Trophoblast cell (in vitro differentiated cells and primary cell): ENCODE results near the gene CTBP2.

Source experiments
- DNase-seq, 2 donors: peaks; one replicate each; pipeline ENCODE4 v3.0.0-alpha.2; 2016
- H2AFZ ChIP-seq: 2 replicates; pipeline ENCODE4 v1.6.1; 2013; ENCODE audit warnings: low read length, moderate library complexity, mild to moderate bottlenecking; ENCODE audit not compliant: insufficient read depth, poor library complexity
- H2AK5ac ChIP-seq: 2 replicates; pipeline ENCODE4 v1.6.1; 2013; ENCODE audit warnings: mild to moderate bottlenecking, low read length
- H2BK120ac ChIP-seq: 2 replicates; pipeline ENCODE4 v1.6.1; 2013; ENCODE audit warnings: low read length, mild to moderate bottlenecking, moderate library complexity; ENCODE audit not compliant: insufficient read depth, poor library complexity
- H2BK12ac ChIP-seq: 2 replicates; pipeline ENCODE4 v1.6.1; 2013; ENCODE audit warnings: mild to moderate bottlenecking, low read length, moderate library complexity
- H2BK5ac ChIP-seq: 2 replicates; pipeline ENCODE4 v1.6.1; 2013; ENCODE audit warnings: low read length, low read depth, moderate library complexity, mild to moderate bottlenecking; ENCODE audit not compliant: poor library complexity
- H3K14ac ChIP-seq: 2 replicates; pipeline ENCODE4 v1.6.1; 2013; ENCODE audit warnings: mild to moderate bottlenecking, low read length
- H3K18ac ChIP-seq: 2 replicates; pipeline ENCODE4 v1.6.1; 2013; ENCODE audit warnings: mild to moderate bottlenecking, low read length
- H3K23ac ChIP-seq: 2 replicates; pipeline ENCODE4 v1.6.1; 2013; ENCODE audit warnings: low read length
- H3K27ac ChIP-seq: 2 replicates; pipeline ENCODE4 v1.5.1; 2013; ENCODE audit warnings: low read depth, mild to moderate bottlenecking, inconsistent platforms, low read length, moderate library complexity
- H3K27me3 ChIP-seq: 2 replicates; pipeline ENCODE4 v1.6.1; 2013; ENCODE audit warnings: inconsistent platforms, mild to moderate bottlenecking, low read length, moderate library complexity; ENCODE audit not compliant: insufficient read depth
- H3K36me3 ChIP-seq, 2 experiments: 1 replicate in 1 of 2; 2 replicates in 1 of 2; pipeline ENCODE4 v1.6.1; 2013; ENCODE audit warnings: low read length in 2 of 2, mild to moderate bottlenecking in 2 of 2, moderate library complexity in 1 of 2; ENCODE audit not compliant: insufficient read depth in 2 of 2, control insufficient read depth in 1 of 2
- H3K4ac ChIP-seq: 2 replicates; pipeline ENCODE4 v1.6.1; 2013; ENCODE audit warnings: low read depth, mild to moderate bottlenecking, low read length, moderate library complexity
- H3K4me1 ChIP-seq, 2 experiments: 1 replicate in 1 of 2; 2 replicates in 1 of 2; pipeline ENCODE4 v1.6.1; 2013; ENCODE audit warnings: low read length in 2 of 2, mild to moderate bottlenecking in 2 of 2, moderate library complexity in 1 of 2; ENCODE audit not compliant: insufficient read depth in 2 of 2, control insufficient read depth in 1 of 2
- H3K4me2 ChIP-seq: 2 replicates; pipeline ENCODE4 v1.6.1; 2013; ENCODE audit warnings: inconsistent platforms, mild to moderate bottlenecking, low read length, moderate library complexity
- H3K4me3 ChIP-seq: 2 replicates; pipeline ENCODE4 v1.5.1; 2013; ENCODE audit warnings: mild to moderate bottlenecking, low read depth, low read length, inconsistent platforms
- H3K79me1 ChIP-seq: one replicate; pipeline ENCODE4 v1.6.1; 2013; ENCODE audit warnings: low read length
- H3K79me2 ChIP-seq: 2 replicates; pipeline ENCODE4 v1.6.1; 2013; ENCODE audit warnings: low read length, mild to moderate bottlenecking; ENCODE audit not compliant: control insufficient read depth, insufficient read depth, poor library complexity
- H3K9ac ChIP-seq: 2 replicates; pipeline ENCODE4 v1.6.1; 2013; ENCODE audit warnings: mild to moderate bottlenecking, low read length
- H3K9me3 ChIP-seq: 2 replicates; pipeline ENCODE4 v1.6.1; 2013; ENCODE audit warnings: low read depth, mild to moderate bottlenecking, control low read depth, inconsistent platforms, low read length; ENCODE audit not compliant: insufficient read depth
- H4K12ac ChIP-seq: 2 replicates; pipeline ENCODE4 v1.6.1; 2013; ENCODE audit warnings: low read depth, mild to moderate bottlenecking, low read length, moderate library complexity
- H4K8ac ChIP-seq: 2 replicates; pipeline ENCODE4 v1.6.1; 2013; ENCODE audit warnings: low read depth, mild to moderate bottlenecking, low read length, moderate library complexity
- H4K91ac ChIP-seq: one replicate; pipeline ENCODE4 v1.6.1; 2013; ENCODE audit warnings: low read depth, mild to moderate bottlenecking, low read length, moderate library complexity
- WGBS: extraction: QIAGEN DNeasy Blood & Tissue Kit; methylation state at CpG from one replicate; pipeline ENCODE4 v1.1.7; 2013; ENCODE audit warnings: missing lambda C conversion rate; ENCODE audit not compliant: insufficient read length, insufficient coverage; ENCODE audit errors: extremely low coverage; 5-methylcytosine and 5-hydroxymethylcytosine counted together

CTBP2 gene

DNA sequence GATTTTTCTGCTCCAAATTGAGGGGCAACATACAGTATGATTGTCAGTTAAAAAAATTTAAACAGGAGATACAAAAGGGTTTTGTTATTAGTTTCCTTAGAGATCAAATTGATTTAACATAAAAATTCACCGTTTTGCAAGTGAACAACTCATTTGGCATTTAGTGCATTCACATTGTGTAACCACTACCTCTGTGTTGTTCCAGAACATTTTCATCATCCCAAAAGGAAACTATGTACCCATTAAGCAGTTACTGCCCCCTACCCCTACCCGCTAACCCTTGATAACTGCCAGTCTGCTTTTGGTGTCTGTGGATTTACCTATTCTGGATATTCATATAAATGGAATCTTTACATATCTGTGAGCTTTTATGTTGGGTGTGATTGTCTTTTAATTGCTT, 215.4 kb downstream of the CTBP2 start:
- WGBS, result no CpG with 5 or more reads among the region's 2 CpGs
- H3K18ac ChIP-seq, result no peak overlapping the region
- no peak overlapping the region for H3K27ac ChIP-seq
- H3K79me1 ChIP-seq, result no peaks in the 10 kb centered on the region
- H2BK5ac ChIP-seq, result no peak overlapping the region
- no peak overlapping the region for H2AK5ac ChIP-seq
- H3K9ac ChIP-seq, result no peak overlapping the region
- H3K4ac ChIP-seq, result no peak overlapping the region
- H3K4me1 ChIP-seq, result no peaks in the 10 kb centered on the region
- H3K9me3 ChIP-seq, result no peaks in the 10 kb centered on the region
- no peak overlapping the region for H4K8ac ChIP-seq
- no peak overlapping the region for H4K12ac ChIP-seq
- no peak overlapping the region for H2BK120ac ChIP-seq
- no peak overlapping the region for H2BK12ac ChIP-seq
- peak; percentile 14 to 72 for DNase-seq
- no peak overlapping the region for H3K23ac ChIP-seq
- no peaks in the 10 kb centered on the region for H3K27me3 ChIP-seq
- no peak overlapping the region for H3K14ac ChIP-seq
- peaks cover 7 to 10% of the 10 kb centered on the region in 2 experiments for H3K36me3 ChIP-seq
- H3K4me3 ChIP-seq, result no peak overlapping the region
- no peak overlapping the region for H4K91ac ChIP-seq
- H3K79me2 ChIP-seq, result peaks cover 4% of the 10 kb centered on the region
- no peak overlapping the region for H3K4me2 ChIP-seq
- H2AFZ ChIP-seq, result no peak overlapping the region

DNA sequence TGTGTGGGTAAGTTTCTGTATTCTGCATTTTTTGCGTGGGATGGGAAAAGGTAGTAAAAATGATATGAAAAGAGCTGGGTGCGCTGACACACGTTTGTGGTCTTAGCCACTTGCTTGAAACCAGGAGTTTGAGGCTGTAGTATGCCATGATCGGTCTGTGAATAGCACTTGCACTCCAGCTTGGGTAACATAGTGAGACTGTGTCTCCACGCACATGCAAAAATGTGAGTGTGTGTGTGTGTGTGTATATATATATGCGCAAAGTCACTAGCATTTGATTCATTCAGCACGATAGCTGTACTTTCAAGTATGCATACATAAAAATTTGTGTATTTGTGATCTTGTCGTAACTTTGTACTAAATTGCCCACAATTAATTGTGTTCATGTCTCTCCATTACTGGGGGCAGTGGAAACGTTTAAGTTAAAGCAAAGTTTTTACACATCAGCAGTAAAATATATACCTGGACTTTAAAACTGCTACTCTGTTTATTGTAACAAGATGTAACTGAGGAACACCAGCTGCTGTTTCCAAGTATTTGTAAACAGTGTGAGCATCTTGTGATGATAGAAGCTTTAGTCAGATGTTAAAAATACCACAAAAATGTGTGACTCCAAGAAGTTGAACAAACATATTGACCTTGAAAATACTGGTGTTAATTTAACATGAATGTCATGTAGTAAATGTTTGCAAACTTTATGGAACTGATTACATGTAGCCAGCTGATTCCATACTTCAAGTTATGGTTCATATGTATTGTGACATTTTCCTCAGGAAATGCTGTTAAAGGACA, 216.9 kb downstream of the CTBP2 start:
- Histone ChIP-seq H2BK120ac (no peak overlapping the region), H3K14ac (no peak overlapping the region), H3K4me1 (no peaks in the 10 kb centered on the region), H3K36me3 (peaks cover 5 to 10% of the 10 kb centered on the region in 2 experiments), H4K12ac (no peak overlapping the region), H2AFZ (no peak overlapping the region), H4K8ac (no peak overlapping the region), H3K4me2 (no peak overlapping the region), H2AK5ac (no peak overlapping the region), H3K9me3 (no peaks in the 10 kb centered on the region), H3K18ac (no peak overlapping the region), H2BK12ac (no peak overlapping the region), H3K27me3 (no peaks in the 10 kb centered on the region), H3K79me2 (peaks cover 4% of the 10 kb centered on the region), H3K79me1 (no peaks in the 10 kb centered on the region), H3K4ac (no peak overlapping the region), H2BK5ac (no peak overlapping the region), H3K4me3 (no peak overlapping the region), H3K27ac (no peak overlapping the region), H3K9ac (no peak overlapping the region), H4K91ac (no peak overlapping the region), H3K23ac (no peak overlapping the region)
- DNase-seq, result no peak
- WGBS, result no CpG with 5 or more reads among the region's 9 CpGs

DNA sequence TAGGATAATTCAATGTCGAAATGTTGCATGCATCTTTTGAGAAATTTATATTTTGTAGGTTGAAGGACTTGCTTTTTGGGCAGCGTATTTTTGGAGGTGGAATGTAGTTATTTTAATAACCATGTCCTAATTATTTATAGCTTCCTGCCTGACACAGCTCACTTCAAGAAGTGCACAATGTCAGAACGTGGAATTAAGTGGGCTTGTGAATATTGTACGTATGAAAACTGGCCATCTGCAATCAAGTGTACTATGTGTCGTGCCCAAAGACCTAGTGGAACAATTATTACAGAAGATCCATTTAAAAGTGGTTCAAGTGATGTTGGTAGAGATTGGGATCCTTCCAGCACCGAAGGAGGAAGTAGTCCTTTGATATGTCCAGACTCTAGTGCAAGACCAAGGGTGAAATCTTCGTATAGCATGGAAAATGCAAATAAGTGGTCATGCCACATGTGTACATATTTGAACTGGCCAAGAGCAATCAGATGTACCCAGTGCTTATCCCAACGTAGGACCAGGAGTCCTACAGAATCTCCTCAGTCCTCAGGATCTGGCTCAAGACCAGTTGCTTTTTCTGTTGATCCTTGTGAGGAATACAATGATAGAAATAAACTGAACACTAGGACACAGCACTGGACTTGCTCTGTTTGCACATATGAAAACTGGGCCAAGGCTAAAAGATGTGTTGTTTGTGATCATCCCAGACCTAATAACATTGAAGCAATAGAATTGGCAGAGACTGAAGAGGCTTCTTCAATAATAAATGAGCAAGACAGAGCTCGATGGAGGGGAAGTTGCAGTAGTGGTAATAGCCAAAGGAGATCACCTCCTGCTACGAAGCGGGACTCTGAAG, 217.8 kb downstream of the CTBP2 start:
- H2BK12ac ChIP-seq, result no peak overlapping the region
- H3K27ac ChIP-seq, result no peak overlapping the region
- H3K36me3 ChIP-seq, result peaks cover 5 to 10% of the 10 kb centered on the region in 2 experiments
- no peak overlapping the region for H3K9ac ChIP-seq
- no peak overlapping the region for H4K12ac ChIP-seq
- H3K23ac ChIP-seq, result no peak overlapping the region
- no peaks in the 10 kb centered on the region for H3K9me3 ChIP-seq
- no peak overlapping the region for H3K4me3 ChIP-seq
- H2BK5ac ChIP-seq, result no peak overlapping the region
- no peak overlapping the region for H3K18ac ChIP-seq
- H3K79me2 ChIP-seq, result peaks cover 4% of the 10 kb centered on the region
- WGBS, result 100% methylated on average over 1 of the region's 11 CpGs
- no peak for DNase-seq
- no peaks in the 10 kb centered on the region for H3K79me1 ChIP-seq
- no peak overlapping the region for H4K91ac ChIP-seq
- no peak overlapping the region for H3K4me2 ChIP-seq
- no peak overlapping the region for H4K8ac ChIP-seq
- H3K4ac ChIP-seq, result no peak overlapping the region
- no peak overlapping the region for H2BK120ac ChIP-seq
- no peak overlapping the region for H3K14ac ChIP-seq
- H2AFZ ChIP-seq, result no peak overlapping the region
- H2AK5ac ChIP-seq, result no peak overlapping the region
- H3K27me3 ChIP-seq, result no peaks in the 10 kb centered on the region
- H3K4me1 ChIP-seq, result no peaks in the 10 kb centered on the region

DNA sequence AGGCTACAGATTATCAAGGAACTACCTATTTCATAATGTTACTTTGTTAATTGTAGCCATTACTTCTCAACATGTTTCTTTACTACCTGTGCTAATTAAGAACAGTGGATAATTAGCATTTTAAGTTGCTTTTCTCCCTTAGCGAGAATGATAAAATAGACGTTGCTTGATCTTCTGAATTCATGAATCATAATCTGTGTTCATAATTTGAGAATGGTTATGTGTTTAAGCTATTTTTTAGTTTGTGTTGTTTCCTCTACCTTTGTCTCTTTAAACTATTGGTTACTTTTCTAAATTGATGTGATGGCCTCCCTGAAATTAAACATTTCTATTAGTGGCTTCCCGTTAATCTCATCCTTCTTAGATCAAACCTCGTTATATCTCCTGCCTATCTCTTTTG, 218.5 kb downstream of the CTBP2 start, which contains the start of gene ZRANB1:
TSS of gene ZRANB1 (plus strand) at position 301 of the 400 bp plus-strand sequence. CDS start 371 bp downstream, outside the sequence.
- no peak within 1 kb of the TSS for H2BK12ac ChIP-seq
- H3K18ac ChIP-seq, result no peak within 1 kb of the TSS
- no peak within 1 kb of the TSS for H2AFZ ChIP-seq
- H3K23ac ChIP-seq, result no peak within 1 kb of the TSS
- no peaks in the 10 kb centered on the region for H3K9me3 ChIP-seq
- peaks cover 5 to 10% of the 10 kb centered on the region in 2 experiments for H3K36me3 ChIP-seq
- H3K4me1 ChIP-seq, result no peaks in the 10 kb centered on the region
- H2BK120ac ChIP-seq, result no peak within 1 kb of the TSS
- no peak within 1 kb of the TSS for H4K8ac ChIP-seq
- H3K4me3 ChIP-seq, result no peak within 1 kb of the TSS
- peaks cover 6% of the 10 kb centered on the region for H3K79me2 ChIP-seq
- no peak within 1 kb of the TSS for H3K14ac ChIP-seq
- no peak within 1 kb of the TSS for H4K91ac ChIP-seq
- H3K79me1 ChIP-seq, result no peaks in the 10 kb centered on the region
- H3K4me2 ChIP-seq, result no peak within 1 kb of the TSS
- H3K9ac ChIP-seq, result no peak within 1 kb of the TSS
- DNase-seq, result no peak
- H3K27me3 ChIP-seq, result no peaks in the 10 kb centered on the region
- no peak within 1 kb of the TSS for H2AK5ac ChIP-seq
- no peak within 1 kb of the TSS for H3K27ac ChIP-seq
- H2BK5ac ChIP-seq, result no peak within 1 kb of the TSS
- WGBS, result no CpG with 5 or more reads among the region's 4 CpGs
- H3K4ac ChIP-seq, result no peak within 1 kb of the TSS
- no peak within 1 kb of the TSS for H4K12ac ChIP-seq
